ENCODE results near the gene SERTAD1.

SERTAD1 gene

GRCh38 chr19:40450664-40451063, 24.9 kb upstream of the SERTAD1 start:
- no peaks in the 10 kb centered on the region for H3K79me2 ChIP-seq (ENCODE audit: control insufficient read depth, insufficient read depth, low read length, unreplicated experiment)

GRCh38 chr19:40449506-40449905, 23.7 kb upstream of the SERTAD1 start:
- Histone ChIP-seq H3K4me3 (ENCODE audit: low read depth, low read length) (no peak overlapping the region), H3K27me3 (ENCODE audit: insufficient read depth, low read length) (no peaks in the 10 kb centered on the region), H2AFZ (ENCODE audit: low read length, unreplicated experiment) (no peak overlapping the region), H3K4me1 (ENCODE audit: control insufficient read depth, insufficient read depth, low read length, unreplicated experiment) (peaks cover 10% of the 10 kb centered on the region), H3K36me3 (ENCODE audit: insufficient read depth, low read length) (no peaks in the 10 kb centered on the region), H3K27ac (ENCODE audit: low read depth, low read length) (no peak overlapping the region), H3K79me2 (ENCODE audit: control insufficient read depth, insufficient read depth, low read length, unreplicated experiment) (no peaks in the 10 kb centered on the region)

More at GRCh38 chr19:40450664-40451063, 24.9 kb upstream of the SERTAD1 start:
- Histone ChIP-seq H3K4me3 (ENCODE audit: low read depth, low read length) (no peak overlapping the region), H3K36me3 (ENCODE audit: insufficient read depth, low read length) (no peaks in the 10 kb centered on the region), H3K27me3 (ENCODE audit: insufficient read depth, low read length) (no peaks in the 10 kb centered on the region), H3K27ac (ENCODE audit: low read depth, low read length) (no peak overlapping the region), H2AFZ (ENCODE audit: low read length, unreplicated experiment) (no peak overlapping the region), H3K4me1 (ENCODE audit: control insufficient read depth, insufficient read depth, low read length, unreplicated experiment) (peaks cover 6% of the 10 kb centered on the region)

DNA sequence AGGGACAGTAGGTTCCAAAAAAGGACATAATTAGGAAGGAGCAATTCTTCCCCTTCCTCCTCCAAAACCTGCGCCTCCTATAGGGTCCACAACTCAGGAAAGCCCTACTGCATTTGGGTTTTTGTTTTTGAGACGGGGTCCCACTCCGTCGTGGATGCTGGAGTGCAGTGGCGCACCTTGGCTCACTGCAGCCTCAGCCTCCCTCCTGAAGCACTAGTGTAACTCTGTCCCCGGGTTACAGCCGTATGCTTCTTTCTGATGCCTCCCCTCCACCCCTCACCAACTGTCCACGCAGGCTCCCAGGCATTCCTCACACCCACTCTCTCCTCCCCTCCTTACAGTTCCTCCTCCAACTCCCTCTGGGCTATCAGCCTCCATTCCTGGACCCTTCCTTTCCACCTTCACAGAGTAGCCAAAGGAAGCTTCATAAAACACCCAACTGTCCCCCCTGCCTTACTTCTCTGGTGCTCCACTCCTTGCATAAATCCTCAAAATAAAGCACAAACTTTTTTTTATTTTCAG, 20.5 kb upstream of the SERTAD1 start:
- Histone ChIP-seq H3K27me3 (ENCODE audit: insufficient read depth, low read length) (no peaks in the 10 kb centered on the region), H3K4me1 (ENCODE audit: control insufficient read depth, insufficient read depth, low read length, unreplicated experiment) (peaks cover 16% of the 10 kb centered on the region), H3K36me3 (ENCODE audit: insufficient read depth, low read length) (0 out of 2 replicates have a peak, but pooled peaks cover 4% of the 10 kb centered on the region), H3K4me3 (ENCODE audit: low read depth, low read length) (no peak overlapping the region), H2AFZ (ENCODE audit: low read length, unreplicated experiment) (no peak overlapping the region), H3K27ac (ENCODE audit: low read depth, low read length) (0 out of 2 replicates have a peak overlapping the region, but pooled peaks have one; percentile 39), H3K79me2 (ENCODE audit: control insufficient read depth, insufficient read depth, low read length, unreplicated experiment) (peaks cover 23% of the 10 kb centered on the region)

- peaks cover 28% of the 10 kb centered on the region for H3K79me2 ChIP-seq (ENCODE audit: control insufficient read depth, insufficient read depth, low read length, unreplicated experiment)
- peak overlapping the region; percentile 39 for H3K27ac ChIP-seq (ENCODE audit: low read depth, low read length)
- 0 out of 2 replicates have a peak, but pooled peaks cover 4% of the 10 kb centered on the region for H3K36me3 ChIP-seq (ENCODE audit: insufficient read depth, low read length)
- no peak overlapping the region for H2AFZ ChIP-seq (ENCODE audit: low read length, unreplicated experiment)
- no peaks in the 10 kb centered on the region for H3K27me3 ChIP-seq (ENCODE audit: insufficient read depth, low read length)
- H3K4me3 ChIP-seq (ENCODE audit: low read depth, low read length): no peak overlapping the region
- H3K4me1 ChIP-seq (ENCODE audit: control insufficient read depth, insufficient read depth, low read length, unreplicated experiment): peaks cover 16% of the 10 kb centered on the region
These were observed 20.0 kb upstream of the SERTAD1 start for GRCh38 chr19:40445780-40446262.

GRCh38 chr19:40444825-40445312, 19.1 kb upstream of the SERTAD1 start:
- H3K4me3 ChIP-seq (ENCODE audit: low read depth, low read length): peak overlapping the region; percentile 90
- 0 out of 2 replicates have a peak, but pooled peaks cover 8% of the 10 kb centered on the region for H3K36me3 ChIP-seq (ENCODE audit: insufficient read depth, low read length)
- H3K27me3 ChIP-seq (ENCODE audit: insufficient read depth, low read length): no peaks in the 10 kb centered on the region
- H2AFZ ChIP-seq (ENCODE audit: low read length, unreplicated experiment): peak overlapping the region; percentile 27
- H3K27ac ChIP-seq (ENCODE audit: low read depth, low read length): peak overlapping the region; percentile 55
- peaks cover 32% of the 10 kb centered on the region for H3K79me2 ChIP-seq (ENCODE audit: control insufficient read depth, insufficient read depth, low read length, unreplicated experiment)
- peaks cover 16% of the 10 kb centered on the region for H3K4me1 ChIP-seq (ENCODE audit: control insufficient read depth, insufficient read depth, low read length, unreplicated experiment)

DNA sequence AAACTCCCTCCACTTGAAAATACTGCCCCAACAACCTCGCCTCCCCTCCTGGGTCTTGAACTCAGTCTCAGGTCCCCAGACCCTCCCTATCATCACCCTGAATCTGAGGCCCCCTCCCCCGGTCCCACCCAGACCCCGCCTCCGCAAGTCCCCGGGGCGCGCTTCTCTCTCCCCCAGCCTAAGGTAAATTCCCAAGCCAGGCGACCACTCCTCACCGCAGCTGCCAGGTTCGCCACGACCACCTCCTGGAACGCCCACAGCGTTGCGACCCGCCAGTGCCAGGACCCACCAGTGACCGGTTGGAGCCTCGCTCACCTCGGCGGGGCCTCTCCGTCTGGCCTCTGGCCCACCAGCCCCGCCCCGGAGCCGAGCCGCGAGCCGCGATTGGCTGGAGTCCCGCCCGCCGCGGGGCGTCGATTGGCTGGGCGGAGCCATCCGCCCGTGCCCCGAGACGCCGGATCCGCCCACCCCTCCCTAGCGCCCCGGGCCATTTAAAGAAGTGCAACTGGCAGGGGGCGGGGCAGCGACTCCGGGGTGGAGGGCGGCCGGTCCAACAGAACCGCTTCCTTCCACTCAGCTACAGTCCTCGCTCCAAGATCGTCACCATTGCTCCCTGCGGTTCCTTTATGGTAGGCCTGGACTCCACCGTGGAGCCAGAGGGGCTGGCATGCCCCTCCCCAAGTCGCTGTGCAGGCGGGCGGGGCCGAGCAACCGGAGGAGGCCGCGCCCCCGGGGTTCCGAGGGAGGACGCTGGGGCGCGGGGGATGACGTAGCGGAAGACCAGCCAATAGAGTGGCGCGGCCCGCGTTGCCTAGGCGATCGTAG, 18.4 kb upstream of the SERTAD1 start, which contains the start of gene SERTAD3:
Gene SERTAD3 (minus strand): TSS at position 336 of the 825 bp plus-strand sequence. CDS start 2,255 bp downstream, outside the sequence.
- Histone ChIP-seq H3K36me3 (ENCODE audit: insufficient read depth, low read length) (0 out of 2 replicates have a peak, but pooled peaks cover 8% of the 10 kb centered on the region), H3K4me1 (ENCODE audit: control insufficient read depth, insufficient read depth, low read length, unreplicated experiment) (peaks cover 16% of the 10 kb centered on the region), H3K27me3 (ENCODE audit: insufficient read depth, low read length) (no peaks in the 10 kb centered on the region), H2AFZ (ENCODE audit: low read length, unreplicated experiment) (peak within 1 kb of the TSS; percentile 99), H3K27ac (ENCODE audit: low read depth, low read length) (peak within 1 kb of the TSS; percentile 80), H3K79me2 (ENCODE audit: control insufficient read depth, insufficient read depth, low read length, unreplicated experiment) (peaks cover 32% of the 10 kb centered on the region), H3K4me3 (ENCODE audit: low read depth, low read length) (peak within 1 kb of the TSS; percentile 90)

- Histone ChIP-seq H3K4me1 (ENCODE audit: control insufficient read depth, insufficient read depth, low read length, unreplicated experiment) (peaks cover 16% of the 10 kb centered on the region), H2AFZ (ENCODE audit: low read length, unreplicated experiment) (peak overlapping the region; percentile 7), H3K79me2 (ENCODE audit: control insufficient read depth, insufficient read depth, low read length, unreplicated experiment) (peaks cover 32% of the 10 kb centered on the region), H3K4me3 (ENCODE audit: low read depth, low read length) (peak overlapping the region; percentile 90), H3K36me3 (ENCODE audit: insufficient read depth, low read length) (0 out of 2 replicates have a peak, but pooled peaks cover 8% of the 10 kb centered on the region), H3K27ac (ENCODE audit: low read depth, low read length) (peak overlapping the region; percentile 80), H3K27me3 (ENCODE audit: insufficient read depth, low read length) (no peaks in the 10 kb centered on the region)
These were observed 17.6 kb upstream of the SERTAD1 start for GRCh38 chr19:40443131-40443999.

DNA sequence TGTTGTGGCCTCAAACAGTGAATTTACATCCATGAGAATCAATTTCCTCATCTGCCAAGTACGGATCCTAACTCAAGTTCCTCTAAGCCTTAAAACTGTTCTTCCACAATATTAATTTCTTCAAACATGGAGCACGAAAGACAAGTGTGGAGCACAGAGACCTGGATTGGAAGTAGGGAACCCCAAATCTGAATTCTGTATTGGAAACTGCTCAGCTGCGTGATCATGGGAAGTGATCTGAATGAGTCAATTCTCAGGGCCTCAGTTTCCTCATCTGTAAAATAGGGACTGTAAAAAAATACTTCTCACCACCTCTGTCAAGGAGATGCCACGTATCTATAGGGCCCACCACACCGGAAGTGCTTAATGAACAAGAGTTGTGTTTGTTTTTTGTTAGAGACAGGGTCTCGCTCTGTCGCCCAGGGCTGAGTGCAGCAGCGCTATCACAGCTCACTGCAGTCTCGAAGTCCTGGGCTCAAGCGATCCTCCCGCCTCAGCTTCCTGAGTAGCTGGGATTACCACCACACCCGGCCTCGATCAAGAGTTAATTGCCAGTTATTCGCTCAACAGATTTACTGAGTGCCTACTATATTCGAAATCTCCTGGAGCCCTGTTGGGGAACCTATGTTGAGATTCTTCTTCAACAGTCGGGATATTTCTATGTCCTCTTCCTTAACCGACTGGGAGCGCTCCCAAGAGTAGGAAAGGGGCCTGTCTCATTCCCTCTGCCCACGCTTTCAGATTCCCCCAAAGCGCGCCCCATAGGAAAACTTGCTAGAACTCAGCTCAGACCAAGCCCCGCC, 16.7 kb upstream of the SERTAD1 start:
- no peaks in the 10 kb centered on the region for H3K27me3 ChIP-seq (ENCODE audit: insufficient read depth, low read length)
- H3K4me1 ChIP-seq (ENCODE audit: control insufficient read depth, insufficient read depth, low read length, unreplicated experiment): peaks cover 16% of the 10 kb centered on the region
- peak overlapping the region; percentile 75 for H3K27ac ChIP-seq (ENCODE audit: low read depth, low read length)
- peaks cover 32% of the 10 kb centered on the region for H3K79me2 ChIP-seq (ENCODE audit: control insufficient read depth, insufficient read depth, low read length, unreplicated experiment)
- peak overlapping the region; percentile 64 for H2AFZ ChIP-seq (ENCODE audit: low read length, unreplicated experiment)
- H3K4me3 ChIP-seq (ENCODE audit: low read depth, low read length): peak overlapping the region; percentile 90
- H3K36me3 ChIP-seq (ENCODE audit: insufficient read depth, low read length): 0 out of 2 replicates have a peak, but pooled peaks cover 8% of the 10 kb centered on the region

GRCh38 chr19:40441719-40442253, 16.0 kb upstream of the SERTAD1 start:
- Histone ChIP-seq H3K27ac (ENCODE audit: low read depth, low read length) (peak overlapping the region; percentile 75; the same call in 1 of the 2 replicates), H2AFZ (ENCODE audit: low read length, unreplicated experiment) (no peak overlapping the region), H3K4me1 (ENCODE audit: control insufficient read depth, insufficient read depth, low read length, unreplicated experiment) (peaks cover 16% of the 10 kb centered on the region), H3K27me3 (ENCODE audit: insufficient read depth, low read length) (no peaks in the 10 kb centered on the region), H3K79me2 (ENCODE audit: control insufficient read depth, insufficient read depth, low read length, unreplicated experiment) (peaks cover 32% of the 10 kb centered on the region), H3K36me3 (ENCODE audit: insufficient read depth, low read length) (0 out of 2 replicates have a peak, but pooled peaks cover 8% of the 10 kb centered on the region), H3K4me3 (ENCODE audit: low read depth, low read length) (peak overlapping the region; percentile 90)

Measured in ACC112 (cell line).